SKM-1 (cell line): ENCODE measurements around the gene COQ9.
"Not testable (repeated sequence)": the region's sequence is repeated elsewhere in the genome, so short reads cannot be mapped to it uniquely, and the experiment has no call there.

ENCODE experiments used
- DNase-seq: peaks from one replicate; lab custom pipeline; 2025; ENCODE audit not compliant: unreplicated experiment; lab: John Stamatoyannopoulos, UW

Gene COQ9

DNA sequence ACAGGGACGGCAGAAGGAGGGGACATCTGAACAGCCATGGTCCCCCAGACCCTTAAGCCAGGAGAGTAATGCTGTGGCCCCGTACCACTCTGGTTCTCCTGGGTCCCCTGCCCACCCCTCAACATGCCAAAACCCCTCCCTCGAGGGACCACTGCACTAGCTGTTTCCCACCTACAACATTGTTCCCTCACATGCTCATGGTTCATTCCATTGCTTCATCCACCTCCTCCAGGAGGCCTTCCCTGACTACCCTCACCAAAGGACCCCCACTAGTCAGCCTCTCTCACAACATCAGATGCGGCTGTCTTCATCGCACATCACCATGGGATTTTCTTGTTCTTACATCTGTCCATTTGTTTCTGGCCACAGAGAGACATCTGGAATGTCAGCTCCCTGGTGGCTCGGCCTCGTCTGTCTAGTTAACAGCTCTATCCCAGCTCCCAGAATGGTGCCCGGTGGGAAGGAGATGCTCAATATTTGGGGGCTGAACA, 37.3 kb downstream of the COQ9 start:
- DNase-seq: no peak

DNA sequence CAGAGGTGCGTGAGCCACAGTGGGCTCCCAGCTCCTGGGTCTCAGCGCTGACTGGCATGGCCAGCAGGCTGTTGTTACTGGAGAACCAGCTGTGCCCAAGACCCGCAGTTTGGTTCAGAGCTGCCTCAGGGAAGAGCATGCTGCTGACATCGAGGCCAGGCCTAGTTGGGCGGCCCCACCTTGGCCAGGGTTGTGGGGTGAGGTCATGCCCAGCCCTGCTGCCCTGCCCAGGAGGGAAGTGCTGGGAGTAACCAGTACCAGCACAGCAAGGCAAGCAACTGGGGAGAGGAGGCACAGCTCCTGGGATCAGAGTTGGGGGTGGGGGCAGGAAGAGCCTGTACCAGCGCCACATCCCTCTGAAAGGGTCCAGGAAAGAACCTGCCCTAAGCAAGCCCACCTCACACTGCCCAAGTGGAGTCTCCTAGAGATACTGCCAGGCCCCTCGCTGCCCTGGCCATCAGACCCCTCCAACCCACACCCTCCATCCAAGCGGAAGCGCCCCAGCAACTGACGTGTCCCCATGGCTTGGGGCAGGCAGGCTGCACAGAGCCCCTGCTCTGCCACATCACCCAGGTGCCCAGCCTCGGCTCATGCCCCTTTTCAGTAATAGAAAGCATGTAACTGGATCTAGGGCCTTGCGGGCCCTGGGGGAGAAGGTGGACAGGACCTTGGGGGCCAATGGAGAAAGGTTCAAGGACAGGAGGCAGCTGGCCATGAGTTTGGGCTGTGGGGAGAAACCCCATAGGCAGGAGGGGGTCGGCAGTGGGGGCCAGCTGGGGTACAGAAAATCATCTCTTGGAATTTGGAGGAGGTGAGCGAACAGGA, 38.0 kb downstream of the COQ9 start:
- no peak for DNase-seq

DNA sequence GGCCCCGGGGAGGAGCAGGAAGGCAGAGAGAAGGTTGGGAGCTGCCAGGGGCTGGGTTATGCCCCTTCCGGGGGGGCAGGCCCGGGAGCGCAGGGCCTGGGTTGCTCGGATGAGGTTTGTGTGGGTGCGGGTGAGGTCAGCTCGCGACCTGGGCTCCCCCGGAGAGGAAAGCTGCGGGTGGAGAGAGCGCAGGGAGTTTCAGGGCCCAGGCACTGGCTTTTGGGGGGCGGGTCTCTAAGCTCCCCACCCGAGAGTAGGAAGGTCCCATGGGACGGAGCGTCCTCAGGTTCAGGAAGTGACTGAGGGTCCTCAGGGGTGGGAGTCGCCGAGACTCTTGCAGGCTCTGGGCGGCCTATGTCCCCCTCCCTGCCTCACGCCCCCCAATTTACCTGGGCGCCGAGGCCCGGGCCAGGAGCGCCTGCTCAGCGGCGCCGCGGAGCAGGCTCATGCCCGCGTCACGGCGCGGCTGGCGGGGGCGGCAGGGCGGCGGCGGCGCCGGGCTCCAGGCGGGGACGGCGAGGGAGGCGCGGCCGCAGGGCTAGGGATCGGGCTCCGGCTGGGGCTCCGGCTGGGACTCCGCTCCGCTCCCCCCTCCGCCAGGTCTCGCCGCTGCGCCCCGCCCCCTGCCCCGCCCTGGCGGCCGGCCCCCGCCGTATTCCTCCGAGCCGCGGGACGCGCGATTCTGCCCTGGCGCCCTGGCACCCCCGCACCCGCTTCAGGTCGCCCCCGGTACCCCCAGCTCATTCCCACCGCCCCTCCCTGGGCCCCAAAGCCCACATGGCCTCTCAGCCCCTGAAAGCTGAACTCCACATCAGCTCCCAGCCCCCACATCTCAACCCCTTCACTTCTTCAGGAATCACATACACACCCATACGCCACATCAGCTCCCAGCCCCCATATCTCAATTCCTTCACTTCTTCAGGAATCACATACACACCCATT, 38.9 kb downstream of the COQ9 start, which contains the start of gene DOK4:
TSS of gene DOK4 (minus strand) at position 578 of the 942 bp plus-strand sequence. CDS start 6,986 bp downstream, outside the sequence.
- DNase-seq: peak; percentile 69

DNA sequence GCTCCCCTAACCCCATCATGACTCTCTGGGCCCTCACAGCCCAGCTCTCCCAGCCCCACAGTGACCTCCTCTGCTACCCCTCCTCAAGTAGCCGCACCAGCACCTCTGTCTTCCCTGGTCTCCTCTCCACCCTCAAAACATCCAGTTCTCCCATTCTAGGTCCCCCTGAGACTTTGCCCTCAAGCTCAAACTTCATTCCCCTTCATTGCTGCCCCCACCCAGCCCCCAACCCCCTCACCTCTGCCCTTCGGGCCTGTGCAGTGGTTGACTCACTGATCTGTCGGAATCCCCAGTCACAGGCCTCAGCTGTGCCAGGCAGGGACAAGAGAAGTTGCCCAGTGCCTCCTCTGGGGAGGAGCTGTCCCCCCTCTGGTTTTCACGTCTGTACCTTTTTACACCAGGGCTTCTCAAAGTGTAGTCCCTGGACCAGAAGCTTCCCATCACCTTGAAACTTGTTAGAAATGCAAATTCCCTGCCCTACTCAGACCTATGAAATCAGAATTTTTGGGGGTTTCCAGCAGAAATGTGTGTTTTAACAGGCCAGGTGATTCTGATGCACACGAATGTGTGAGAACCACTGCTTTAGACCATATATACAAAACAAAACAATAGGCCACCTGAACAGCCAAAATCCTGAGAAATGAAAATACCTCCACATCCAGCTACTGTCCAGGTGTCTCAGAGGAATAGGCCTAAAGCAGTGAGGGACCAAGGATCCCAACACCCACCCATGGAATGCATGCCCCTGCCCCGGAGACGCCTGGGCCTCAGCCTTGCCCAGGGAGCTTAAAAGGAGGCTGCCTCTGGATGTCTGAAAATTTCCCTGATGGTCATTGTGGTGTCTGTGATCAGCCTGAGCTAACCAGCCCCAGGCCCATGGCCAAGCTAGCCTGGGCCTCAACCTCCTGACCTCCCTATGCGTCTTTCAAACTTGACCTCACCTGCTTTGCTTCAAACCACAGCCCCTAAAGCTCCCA, 39.9 kb downstream of the COQ9 start:
- no peak for DNase-seq

DNA sequence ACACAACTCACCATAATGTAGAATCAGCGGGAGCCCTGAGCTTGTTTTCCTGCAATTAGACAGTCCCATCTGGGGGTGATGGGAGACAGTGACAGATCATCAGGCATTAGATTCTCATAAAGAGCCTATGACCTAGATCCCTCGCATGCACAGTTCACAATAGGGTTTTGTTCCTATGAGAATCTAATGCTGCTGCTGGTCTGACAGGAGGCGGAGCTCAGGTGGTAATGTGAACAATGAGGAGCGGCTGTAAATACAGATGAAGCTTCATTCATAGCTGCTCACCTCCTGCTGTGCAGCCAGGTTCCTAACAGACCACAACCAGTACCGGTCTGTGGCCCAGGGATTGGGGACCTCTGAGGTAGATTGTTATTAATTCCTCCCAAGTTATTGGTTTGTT, 42.0 kb downstream of the COQ9 start:
- no peak for DNase-seq

DNA sequence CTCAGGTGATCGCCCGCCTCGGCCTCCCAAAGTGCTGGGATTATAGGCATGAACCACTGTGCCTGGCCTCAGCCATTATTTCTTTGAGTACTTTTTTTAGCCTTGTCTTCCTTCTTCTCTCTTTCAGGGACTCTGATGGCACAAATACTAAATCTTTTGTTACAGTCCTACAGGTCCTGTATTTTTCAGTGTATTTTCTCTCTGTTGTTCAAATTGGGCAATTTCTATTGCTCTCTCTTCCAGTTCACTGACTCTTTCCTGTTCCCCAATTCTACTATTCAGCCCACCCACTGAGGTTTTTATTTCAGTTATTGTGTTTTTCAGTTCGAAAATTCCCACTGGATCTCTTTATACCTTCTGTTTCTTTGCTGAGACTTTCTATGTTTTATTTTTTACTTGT, 46.5 kb downstream of the COQ9 start:
- no peak for DNase-seq

DNA sequence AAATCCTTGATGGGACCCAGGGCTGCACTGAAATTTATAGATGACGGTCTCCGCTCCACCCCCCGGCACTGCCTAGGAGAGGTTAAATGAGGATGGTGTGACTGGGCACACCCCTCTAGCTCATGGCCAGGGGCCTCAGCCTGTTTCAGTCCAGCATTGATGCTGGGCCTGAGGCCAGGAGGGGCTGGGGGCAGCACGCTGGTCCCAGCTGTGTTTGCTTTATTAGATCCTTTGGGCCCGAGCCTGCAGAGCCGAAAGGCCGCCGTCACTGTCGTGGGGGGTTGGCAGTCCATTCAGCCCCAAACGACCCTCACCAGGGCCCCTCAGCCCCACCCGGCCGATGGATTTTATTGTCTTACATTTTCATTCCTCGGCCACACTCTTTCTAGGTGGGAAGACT, 49.8 kb downstream of the COQ9 start:
- no peak for DNase-seq

DNA sequence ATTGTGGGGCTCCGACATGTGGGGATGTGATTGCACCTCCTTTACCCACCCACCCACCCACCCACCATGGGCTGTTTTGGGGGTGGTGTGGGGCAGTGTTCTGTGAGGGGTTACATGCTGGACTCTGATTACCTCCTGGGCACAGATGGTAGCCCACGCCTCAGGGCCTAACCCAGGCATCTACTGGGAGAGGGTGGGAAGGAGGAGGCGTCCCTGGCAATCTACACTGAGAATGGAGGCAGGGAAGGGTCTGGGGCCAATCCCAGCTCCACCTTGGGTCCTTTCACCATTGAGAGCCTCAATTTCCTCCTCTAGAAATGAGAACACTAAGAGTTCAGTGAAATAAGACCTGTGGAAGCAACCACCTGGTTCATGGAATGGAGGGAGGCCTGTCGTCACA, 50.8 kb downstream of the COQ9 start:
- DNase-seq: no peak

DNA sequence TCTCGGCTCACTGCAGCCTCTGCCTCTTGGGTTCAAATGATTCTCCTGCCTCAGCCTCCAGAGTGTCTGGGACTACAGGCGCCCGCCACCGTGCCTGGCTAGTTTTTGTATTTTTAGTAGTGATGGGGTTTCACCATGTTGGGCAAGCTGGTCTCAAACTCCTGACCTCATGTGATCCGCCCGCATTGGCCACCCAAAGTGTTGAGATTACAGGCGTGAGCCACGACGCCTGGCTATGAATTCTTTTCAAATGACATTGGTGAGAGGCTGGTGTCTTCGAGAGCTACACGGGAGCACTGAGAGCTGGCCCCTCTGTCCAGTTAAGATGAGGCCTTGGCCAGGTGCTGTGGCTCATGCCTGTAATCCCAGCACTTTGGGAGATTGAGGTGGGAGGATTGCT, 52.7 kb downstream of the COQ9 start:
- DNase-seq: not testable (repeated sequence)

DNA sequence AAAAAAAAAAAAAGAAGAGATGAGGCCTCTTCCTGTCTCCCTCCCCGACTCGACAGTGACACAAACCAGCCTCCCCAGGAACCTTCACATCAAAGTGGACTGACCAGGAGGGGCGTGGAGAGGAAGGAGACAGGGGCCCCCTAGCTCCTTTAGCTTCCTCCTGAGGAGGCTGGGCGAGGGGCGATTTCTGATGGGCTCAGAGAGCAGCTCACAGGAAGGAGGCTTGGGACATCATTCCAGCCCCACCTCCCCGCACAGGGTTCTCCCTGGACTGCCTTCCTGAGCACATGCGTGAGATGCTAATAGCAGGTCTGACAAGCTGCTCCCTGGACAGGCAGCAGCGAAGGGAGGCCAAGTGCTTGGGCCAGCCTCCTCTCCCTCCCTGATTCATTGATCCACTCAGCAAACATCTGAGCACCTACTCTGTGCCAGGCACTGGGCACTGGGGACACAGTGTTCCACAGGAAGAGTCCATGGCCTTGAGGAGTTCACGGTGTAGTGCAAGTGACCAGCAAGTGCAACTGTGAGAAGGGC, 53.4 kb downstream of the COQ9 start:
- DNase-seq: no peak

DNA sequence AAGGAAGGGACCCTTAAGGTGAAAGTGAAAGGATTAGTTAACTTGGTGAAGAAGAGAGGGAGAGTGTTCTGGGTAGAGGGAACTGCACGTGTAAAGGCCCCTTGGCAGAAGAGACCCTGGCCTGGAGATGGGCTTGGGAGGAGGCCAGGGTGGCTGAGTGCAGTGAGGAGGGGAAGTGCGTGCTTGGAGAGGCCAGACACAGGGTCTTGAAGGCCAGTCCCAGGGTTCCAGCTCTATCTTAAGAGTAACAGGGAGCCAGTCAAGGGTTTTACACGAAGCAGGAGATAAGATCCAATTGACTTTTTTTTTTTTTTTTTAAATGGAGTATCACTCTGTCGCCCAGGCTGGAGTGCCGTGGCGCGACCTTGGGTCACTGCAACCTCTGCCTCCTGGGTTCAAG, 54.2 kb downstream of the COQ9 start:
- no peak for DNase-seq

DNA sequence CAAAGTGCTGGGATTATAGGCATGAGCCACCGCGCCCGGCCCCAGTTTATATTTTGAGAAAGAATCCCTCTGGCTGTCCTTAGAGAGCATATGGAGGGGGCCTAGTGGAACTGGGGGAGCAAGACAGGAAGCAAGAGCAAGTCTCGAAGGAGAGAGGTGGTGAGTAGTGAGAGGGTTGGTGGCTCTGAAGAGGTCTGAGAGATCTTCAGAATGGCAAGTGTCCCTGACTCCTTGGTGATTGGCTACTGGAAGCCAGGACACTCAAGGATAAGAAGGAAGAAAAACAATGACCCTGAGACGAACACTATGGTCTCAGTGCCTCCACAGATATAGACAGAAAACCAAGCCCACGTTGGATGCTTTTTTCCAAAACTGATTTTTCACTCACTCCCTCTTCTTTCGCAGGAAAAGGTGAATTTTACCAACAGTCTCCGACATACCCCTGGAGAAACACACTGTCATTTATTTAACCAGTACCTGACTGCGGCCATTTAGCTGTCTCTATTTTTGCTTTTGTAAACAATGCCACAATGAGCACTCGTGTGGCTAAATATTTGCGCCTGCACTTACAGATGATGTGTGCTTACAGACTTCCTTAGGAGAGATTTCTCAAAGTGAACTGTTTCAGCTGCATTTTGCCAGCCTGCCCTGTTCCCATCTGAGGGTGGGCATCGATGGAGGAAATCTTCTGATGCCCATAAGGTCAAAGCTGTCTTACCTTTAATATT, 54.9 kb downstream of the COQ9 start:
- DNase-seq: no peak

DNA sequence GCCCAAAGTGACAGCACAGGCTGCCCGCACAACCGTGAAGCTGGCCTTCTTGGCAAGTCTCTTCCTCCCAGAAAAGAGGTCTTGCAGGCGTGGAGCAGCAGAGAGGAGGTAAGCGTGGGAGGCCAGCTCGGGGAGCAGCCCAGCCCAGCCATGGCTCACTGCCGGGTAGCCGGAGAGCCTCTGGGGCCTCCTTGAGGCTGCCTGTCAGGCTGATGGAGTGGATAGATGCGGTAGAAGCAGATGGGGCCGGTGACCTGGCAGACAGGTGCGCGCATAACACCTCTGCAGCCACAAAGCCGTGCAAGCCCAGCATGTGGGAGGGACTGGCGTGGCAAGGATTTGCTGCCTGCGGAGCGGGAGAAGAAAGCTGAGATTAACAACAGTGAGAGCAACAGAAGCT, 56.1 kb downstream of the COQ9 start:
- DNase-seq: no peak

DNA sequence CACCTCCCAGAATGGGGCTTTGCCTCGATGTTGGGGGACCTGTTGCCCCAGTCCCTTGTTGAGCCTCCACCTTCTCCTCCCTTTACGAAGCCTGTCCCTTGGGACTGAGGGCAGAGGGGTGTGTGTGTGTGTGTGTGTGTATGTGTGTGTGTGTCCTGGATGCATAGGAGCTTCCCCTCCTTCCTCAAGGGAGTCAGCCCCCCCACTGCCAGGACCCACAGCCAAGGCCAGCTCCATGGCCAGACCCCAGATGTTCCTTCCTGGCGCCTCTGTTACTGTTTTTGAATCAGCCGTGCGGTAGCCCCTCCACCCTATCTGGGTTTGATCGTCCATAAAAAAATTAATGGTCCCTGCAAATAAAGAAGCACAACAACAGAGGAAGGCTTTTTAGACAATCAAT, 56.7 kb downstream of the COQ9 start:
- DNase-seq: no peak

DNA sequence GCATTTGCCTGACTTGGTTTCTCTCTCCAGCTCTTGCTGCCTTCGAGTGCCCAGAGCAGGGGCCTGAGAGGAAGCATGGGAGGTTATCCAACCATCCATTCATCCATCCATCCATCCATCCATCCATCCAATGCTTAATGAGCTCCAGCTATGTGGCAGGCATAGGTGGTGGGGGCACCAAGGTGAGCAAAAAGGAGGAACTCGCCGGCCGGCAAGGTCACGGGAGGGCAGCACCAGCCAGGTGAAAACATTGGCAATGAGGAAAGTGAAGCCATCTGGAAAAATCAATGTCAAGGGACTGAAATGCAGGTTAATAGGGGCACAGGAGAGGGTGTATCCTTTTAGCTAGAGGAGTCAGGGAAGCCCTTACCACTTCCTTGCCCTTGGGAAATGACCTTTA, 57.2 kb downstream of the COQ9 start:
- DNase-seq: no peak

DNA sequence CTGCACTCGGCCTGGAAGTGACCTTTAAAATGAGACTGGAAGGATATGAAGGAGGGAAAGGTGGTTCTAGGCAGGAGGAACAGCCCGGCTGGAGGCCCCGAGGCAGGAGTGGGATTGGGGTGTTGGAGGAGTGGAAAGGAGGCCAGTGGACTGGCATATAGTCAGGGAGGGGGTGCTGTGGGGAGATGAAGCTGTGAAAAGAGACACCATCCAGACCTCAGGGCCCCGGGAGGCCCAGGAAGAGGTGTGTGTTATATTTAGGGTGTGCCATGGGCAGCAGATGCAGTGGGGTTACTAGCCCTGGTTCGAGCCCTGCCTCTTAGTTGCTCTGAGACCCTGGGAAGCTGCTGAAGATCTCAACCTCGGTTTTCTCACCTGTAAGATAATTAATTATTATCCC, 57.9 kb downstream of the COQ9 start:
- no peak for DNase-seq

DNA sequence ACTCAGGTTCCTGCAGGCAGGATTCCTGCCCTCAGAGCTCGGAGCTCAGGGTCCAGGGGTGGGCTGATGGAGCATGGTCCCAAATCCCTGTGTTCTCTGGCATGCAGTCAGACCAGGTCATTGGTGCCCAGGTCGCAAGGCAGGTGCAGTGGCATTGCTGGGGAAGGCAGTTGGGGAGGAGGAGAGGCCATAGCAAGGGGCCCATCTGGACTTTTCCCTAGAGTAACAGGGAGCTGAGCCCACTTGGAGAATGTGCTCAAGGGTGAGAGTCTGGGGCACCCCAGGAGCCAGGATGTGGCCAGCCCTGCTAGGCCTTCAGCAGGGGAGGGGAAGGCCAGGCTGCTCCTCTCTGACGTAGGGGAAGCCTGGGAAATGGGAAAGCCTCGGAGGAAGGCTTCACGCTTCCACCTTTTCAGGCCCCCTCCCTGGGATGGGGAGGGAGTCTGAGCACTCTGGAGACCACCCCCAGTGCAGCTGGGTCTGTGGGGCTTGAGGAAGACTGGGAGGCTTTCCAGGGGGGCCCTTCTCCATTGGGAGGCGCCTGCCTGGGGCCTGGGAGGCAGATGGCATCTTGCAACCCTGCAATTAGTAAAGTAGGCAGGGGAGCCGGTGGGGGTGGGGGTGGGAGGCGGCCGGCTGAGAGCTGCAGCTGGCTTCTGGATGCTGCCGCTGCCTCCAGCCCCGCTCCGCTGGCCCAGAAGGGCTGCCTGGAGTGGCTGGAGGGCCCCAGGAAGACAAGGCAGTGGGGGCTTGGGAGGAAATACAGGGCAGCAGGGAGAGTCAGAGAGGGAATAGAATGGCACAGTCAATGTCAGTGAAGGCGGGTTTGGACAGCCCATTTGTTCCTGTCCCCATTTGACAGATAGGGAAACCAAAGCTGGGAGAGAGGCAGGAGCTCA, 60.1 kb downstream of the COQ9 start:
- no peak for DNase-seq

DNA sequence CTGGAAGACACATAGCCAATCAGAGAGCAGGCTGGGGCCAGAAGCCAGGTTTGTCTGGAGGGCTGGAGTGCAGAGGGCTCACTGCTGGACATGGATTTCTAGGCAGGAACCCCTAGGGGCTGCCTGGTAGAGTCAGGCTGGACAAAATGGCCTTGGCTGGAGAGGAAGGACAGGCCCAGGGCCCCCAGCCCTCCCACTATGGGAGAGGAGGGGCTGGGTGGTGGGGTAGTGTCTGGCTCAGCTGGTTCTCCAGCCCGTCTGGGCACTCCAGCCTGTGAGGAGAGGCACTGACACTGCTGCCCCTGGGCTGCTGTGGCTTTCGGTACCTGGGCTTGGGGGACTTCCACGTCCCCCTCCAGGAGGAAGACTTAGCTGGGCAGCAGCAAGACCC, 60.8 kb downstream of the COQ9 start:
- DNase-seq: no peak
